ENCODE results near the gene HELZ. TPM values are rescaled to one million over a fixed set of nuclear protein-coding genes. Genes with fewer than 3 reads are reported as not detected.

HELZ gene
- total RNA-seq, 1 experiment from 2014 or later: 40.5 TPM

- H2AFZ ChIP-seq (ENCODE audit: low read depth, low read length, poor library complexity, severe bottlenecking): no peak overlapping the region
- H4K20me1 ChIP-seq (ENCODE audit: insufficient read depth): no peaks in the 10 kb centered on the region
- no TSS peak for BruUV-seq (replicated peaks)
- no peak overlapping the region for H3K4me2 ChIP-seq (ENCODE audit: low read length)
- no peaks in the 10 kb centered on the region for H3K4me1 ChIP-seq (ENCODE audit: control insufficient read depth in 1 of 2, insufficient read depth in 2 of 2, low read length in 2 of 2)
- ATAC-seq (no peak), DNase-seq (ENCODE audit: low read depth, low spot score) (no peak)
- ChIA-PET POLR2A (no interaction called here), CTCF (no interaction called here), RAD21 (ENCODE audit: low non-redundant PET in 1 of 2, low total read pairs in 2 of 2, uncharacterized antibody in 2 of 2, unreplicated experiment in 2 of 2) (no interaction called here)
- H3K9ac ChIP-seq (ENCODE audit: low read length): no peak overlapping the region
- TF ChIP-seq CEBPB (IDR thresholded peaks at IDR 0.05; ENCODE audit: low read depth) (no peak), ZBTB33 (IDR thresholded peaks at IDR 0.05; ENCODE audit: extremely low read depth, insufficient replicate concordance, low read length) (no peak), YY1 (IDR thresholded peaks at IDR 0.05; ENCODE audit: extremely low read depth, insufficient replicate concordance, low read depth, low read length) (no peak), EGR1 (IDR thresholded peaks at IDR 0.05; ENCODE audit: low read depth) (no peak), EZH2 (IDR thresholded peaks at IDR 0.05) (no peak), EZH2phosphoT487 (IDR thresholded peaks at IDR 0.05; ENCODE audit: borderline replicate concordance) (no peak), ELF1 (IDR thresholded peaks at IDR 0.05; ENCODE audit: borderline replicate concordance, low read depth) (no peak), MAX (IDR thresholded peaks at IDR 0.05) (no peak), CBX3 (IDR thresholded peaks at IDR 0.05; ENCODE audit: low read depth) (no peak), REST (IDR thresholded peaks at IDR 0.05; ENCODE audit: low read depth) (no peak), POLR2AphosphoS5 (IDR thresholded peaks at IDR 0.05; ENCODE audit: low read depth, low read length) (no peak), TCF7L2 (IDR thresholded peaks at IDR 0.05; ENCODE audit: borderline replicate concordance, extremely low read depth, insufficient read depth, insufficient read length) (no peak), ATF3 (IDR thresholded peaks at IDR 0.05) (no peak), RAD21 (IDR thresholded peaks at IDR 0.05; ENCODE audit: low read depth) (no peak), POLR2A (IDR thresholded peaks at IDR 0.05; ENCODE audit: borderline replicate concordance, extremely low read depth, insufficient read depth, insufficient read length) (no peak)
- intact Hi-C loops (cut with micrococcal nuclease): no loop called here
- no peaks in the 10 kb centered on the region for H3K79me2 ChIP-seq (ENCODE audit: insufficient read depth, low read length)
- no peaks in the 10 kb centered on the region for H3K9me3 ChIP-seq (ENCODE audit: control insufficient read depth in 1 of 2, insufficient read depth in 1 of 2, low read depth in 1 of 2, low read length in 2 of 2)
- peaks cover 4 to 26% of the 10 kb centered on the region in 2 experiments; a peak in 3 of 4 replicates for H3K36me3 ChIP-seq (ENCODE audit: control insufficient read depth in 1 of 2, insufficient read depth in 2 of 2, low read length in 2 of 2)
- no peaks in the 10 kb centered on the region for H3K9me2 ChIP-seq (ENCODE audit: insufficient read depth)
- H3K27ac ChIP-seq (ENCODE audit: low read depth, low read length): no peak overlapping the region
- H3K4me3 ChIP-seq (replicated peaks in 1 of 2; ENCODE audit: low read depth in 1 of 2, low read length in 2 of 2): no peak overlapping the region
- H3K27me3 ChIP-seq (ENCODE audit: insufficient read depth, low read length): no peaks in the 10 kb centered on the region
Measured at GRCh38 chr17:67162771-67163170, 82.2 kb downstream of the HELZ start.
